Measurements from ENCODE around the gene KIF1C. TPM values are rescaled to one million over a fixed set of nuclear protein-coding genes. Genes with fewer than 3 reads are reported as not detected.

Gene KIF1C
- total RNA-seq, 1 experiment from 2014 or later: 130 TPM

- TF ChIP-seq STAT6 (CRISPR knock-in tag; conservative IDR thresholded peaks at IDR 0.05; ENCODE audit: low read depth) (no peak), CDX4 (CRISPR knock-in tag; IDR thresholded peaks at IDR 0.05; ENCODE audit: borderline replicate concordance) (no peak), PRRX2 (CRISPR knock-in tag; IDR thresholded peaks at IDR 0.05) (no peak), ZNF423 (CRISPR knock-in tag; IDR thresholded peaks at IDR 0.05) (no peak), GRHL2 (CRISPR knock-in tag; IDR thresholded peaks at IDR 0.05; ENCODE audit: insufficient replicate concordance, severe bottlenecking) (no peak), AFF4 (CRISPR knock-in tag; IDR thresholded peaks at IDR 0.05; ENCODE audit: borderline replicate concordance) (no peak), ATF1 (CRISPR knock-in tag; IDR thresholded peaks at IDR 0.05) (no peak), E2F5 (CRISPR knock-in tag; IDR thresholded peaks at IDR 0.05) (no peak), TEAD1 (CRISPR knock-in tag; IDR thresholded peaks at IDR 0.05) (no peak)
Observed at GRCh38 chr17:5003214-5003867, 5.6 kb downstream of the KIF1C start (continued).

- Mint-ChIP-seq H3K4me1 (no peaks in the 10 kb centered on the region), H3K27ac (no peak overlapping the region; the same call in 1 of the 2 replicates), H3K27me3 (ENCODE audit: low read depth) (no peaks in the 10 kb centered on the region), H3K4me3 (no peak overlapping the region), H3K36me3 (peaks cover 58% of the 10 kb centered on the region), H3K9me3 (no peaks in the 10 kb centered on the region)
- no peak for ATAC-seq
- CTCF ChIA-PET: interaction anchor here (0.6 kb wide), 1 partner anchor 236 kb away, joined by 3 read pairs; no protein-coding TSS in a partner anchor
- no peak for DNase-seq (ENCODE audit: low spot score)
- TF ChIP-seq ZNF416 (CRISPR knock-in tag; IDR thresholded peaks at IDR 0.05) (no peak), ETV6 (CRISPR knock-in tag; IDR thresholded peaks at IDR 0.05) (no peak), ATF1 (CRISPR knock-in tag; IDR thresholded peaks at IDR 0.05) (no peak)
- POLR2A ChIA-PET: no interaction called here
Observed at GRCh38 chr17:5011928-5012327, 14.2 kb downstream of the KIF1C start.

GRCh38 chr17:5014357-5014756 lies 16.6 kb downstream of the KIF1C start:
- ChIA-PET CTCF (no interaction called here), POLR2A (no interaction called here)
- Mint-ChIP-seq H3K27me3 (ENCODE audit: low read depth) (no peaks in the 10 kb centered on the region), H3K27ac (no peak overlapping the region), H3K36me3 (peaks cover 42% of the 10 kb centered on the region), H3K4me1 (no peaks in the 10 kb centered on the region), H3K4me3 (no peak overlapping the region), H3K9me3 (no peaks in the 10 kb centered on the region)
- ATAC-seq (no peak), DNase-seq (ENCODE audit: low spot score) (no peak)
- TF ChIP-seq RORB (CRISPR knock-in tag; IDR thresholded peaks at IDR 0.05) (no peak), OVOL2 (CRISPR knock-in tag; IDR thresholded peaks at IDR 0.05; ENCODE audit: borderline replicate concordance) (no peak), CTCF (IDR thresholded peaks at IDR 0.05) (no peak), ETV6 (CRISPR knock-in tag; IDR thresholded peaks at IDR 0.05) (no peak), ZNF317 (CRISPR knock-in tag; IDR thresholded peaks at IDR 0.05; ENCODE audit: borderline replicate concordance, low read depth) (no peak), CREB1 (CRISPR knock-in tag; IDR thresholded peaks at IDR 0.05) (no peak), ZNF138 (CRISPR knock-in tag; conservative IDR thresholded peaks at IDR 0.05) (no peak), ZNF121 (CRISPR knock-in tag; IDR thresholded peaks at IDR 0.05) (no peak), ZBTB21 (CRISPR knock-in tag; IDR thresholded peaks at IDR 0.05; ENCODE audit: borderline replicate concordance) (no peak), ZBTB43 (CRISPR knock-in tag; IDR thresholded peaks at IDR 0.05) (no peak), MAX (CRISPR knock-in tag; IDR thresholded peaks at IDR 0.05) (no peak), E2F5 (CRISPR knock-in tag; IDR thresholded peaks at IDR 0.05) (no peak)

Data from WTC11 (cell line).